Trophoblast cell (in vitro differentiated cells and primary cell): ENCODE results near the gene ZNF470.
A peak's percentile ranks its signal among the peaks of the same experiment; 100 is the strongest.

Source experiments
- DNase-seq, 2 donors: peaks; one replicate each; pipeline ENCODE4 v3.0.0-alpha.2; 2016
- H2AFZ ChIP-seq: 2 replicates; pipeline ENCODE4 v1.6.1; 2013; ENCODE audit warnings: low read length, moderate library complexity, mild to moderate bottlenecking; ENCODE audit not compliant: insufficient read depth, poor library complexity
- H2AK5ac ChIP-seq: 2 replicates; pipeline ENCODE4 v1.6.1; 2013; ENCODE audit warnings: mild to moderate bottlenecking, low read length
- H2BK120ac ChIP-seq: 2 replicates; pipeline ENCODE4 v1.6.1; 2013; ENCODE audit warnings: low read length, mild to moderate bottlenecking, moderate library complexity; ENCODE audit not compliant: insufficient read depth, poor library complexity
- H2BK12ac ChIP-seq: 2 replicates; pipeline ENCODE4 v1.6.1; 2013; ENCODE audit warnings: mild to moderate bottlenecking, low read length, moderate library complexity
- H2BK5ac ChIP-seq: 2 replicates; pipeline ENCODE4 v1.6.1; 2013; ENCODE audit warnings: low read length, low read depth, moderate library complexity, mild to moderate bottlenecking; ENCODE audit not compliant: poor library complexity
- H3K14ac ChIP-seq: 2 replicates; pipeline ENCODE4 v1.6.1; 2013; ENCODE audit warnings: mild to moderate bottlenecking, low read length
- H3K18ac ChIP-seq: 2 replicates; pipeline ENCODE4 v1.6.1; 2013; ENCODE audit warnings: mild to moderate bottlenecking, low read length
- H3K23ac ChIP-seq: 2 replicates; pipeline ENCODE4 v1.6.1; 2013; ENCODE audit warnings: low read length
- H3K27ac ChIP-seq: 2 replicates; pipeline ENCODE4 v1.5.1; 2013; ENCODE audit warnings: low read depth, mild to moderate bottlenecking, inconsistent platforms, low read length, moderate library complexity
- H3K27me3 ChIP-seq: 2 replicates; pipeline ENCODE4 v1.6.1; 2013; ENCODE audit warnings: inconsistent platforms, mild to moderate bottlenecking, low read length, moderate library complexity; ENCODE audit not compliant: insufficient read depth
- H3K36me3 ChIP-seq, 2 experiments: 1 replicate in 1 of 2; 2 replicates in 1 of 2; pipeline ENCODE4 v1.6.1; 2013; ENCODE audit warnings: low read length in 2 of 2, mild to moderate bottlenecking in 2 of 2, moderate library complexity in 1 of 2; ENCODE audit not compliant: insufficient read depth in 2 of 2, control insufficient read depth in 1 of 2
- H3K4ac ChIP-seq: 2 replicates; pipeline ENCODE4 v1.6.1; 2013; ENCODE audit warnings: low read depth, mild to moderate bottlenecking, low read length, moderate library complexity
- H3K4me1 ChIP-seq, 2 experiments: 1 replicate in 1 of 2; 2 replicates in 1 of 2; pipeline ENCODE4 v1.6.1; 2013; ENCODE audit warnings: low read length in 2 of 2, mild to moderate bottlenecking in 2 of 2, moderate library complexity in 1 of 2; ENCODE audit not compliant: insufficient read depth in 2 of 2, control insufficient read depth in 1 of 2
- H3K4me2 ChIP-seq: 2 replicates; pipeline ENCODE4 v1.6.1; 2013; ENCODE audit warnings: inconsistent platforms, mild to moderate bottlenecking, low read length, moderate library complexity
- H3K4me3 ChIP-seq: 2 replicates; pipeline ENCODE4 v1.5.1; 2013; ENCODE audit warnings: mild to moderate bottlenecking, low read depth, low read length, inconsistent platforms
- H3K79me1 ChIP-seq: one replicate; pipeline ENCODE4 v1.6.1; 2013; ENCODE audit warnings: low read length
- H3K79me2 ChIP-seq: 2 replicates; pipeline ENCODE4 v1.6.1; 2013; ENCODE audit warnings: low read length, mild to moderate bottlenecking; ENCODE audit not compliant: control insufficient read depth, insufficient read depth, poor library complexity
- H3K9ac ChIP-seq: 2 replicates; pipeline ENCODE4 v1.6.1; 2013; ENCODE audit warnings: mild to moderate bottlenecking, low read length
- H3K9me3 ChIP-seq: 2 replicates; pipeline ENCODE4 v1.6.1; 2013; ENCODE audit warnings: low read depth, mild to moderate bottlenecking, control low read depth, inconsistent platforms, low read length; ENCODE audit not compliant: insufficient read depth
- H4K12ac ChIP-seq: 2 replicates; pipeline ENCODE4 v1.6.1; 2013; ENCODE audit warnings: low read depth, mild to moderate bottlenecking, low read length, moderate library complexity
- H4K8ac ChIP-seq: 2 replicates; pipeline ENCODE4 v1.6.1; 2013; ENCODE audit warnings: low read depth, mild to moderate bottlenecking, low read length, moderate library complexity
- H4K91ac ChIP-seq: one replicate; pipeline ENCODE4 v1.6.1; 2013; ENCODE audit warnings: low read depth, mild to moderate bottlenecking, low read length, moderate library complexity
- WGBS: extraction: QIAGEN DNeasy Blood & Tissue Kit; methylation state at CpG from one replicate; pipeline ENCODE4 v1.1.7; 2013; ENCODE audit warnings: missing lambda C conversion rate; ENCODE audit not compliant: insufficient read length, insufficient coverage; ENCODE audit errors: extremely low coverage; 5-methylcytosine and 5-hydroxymethylcytosine counted together

The ZNF470 gene

DNA sequence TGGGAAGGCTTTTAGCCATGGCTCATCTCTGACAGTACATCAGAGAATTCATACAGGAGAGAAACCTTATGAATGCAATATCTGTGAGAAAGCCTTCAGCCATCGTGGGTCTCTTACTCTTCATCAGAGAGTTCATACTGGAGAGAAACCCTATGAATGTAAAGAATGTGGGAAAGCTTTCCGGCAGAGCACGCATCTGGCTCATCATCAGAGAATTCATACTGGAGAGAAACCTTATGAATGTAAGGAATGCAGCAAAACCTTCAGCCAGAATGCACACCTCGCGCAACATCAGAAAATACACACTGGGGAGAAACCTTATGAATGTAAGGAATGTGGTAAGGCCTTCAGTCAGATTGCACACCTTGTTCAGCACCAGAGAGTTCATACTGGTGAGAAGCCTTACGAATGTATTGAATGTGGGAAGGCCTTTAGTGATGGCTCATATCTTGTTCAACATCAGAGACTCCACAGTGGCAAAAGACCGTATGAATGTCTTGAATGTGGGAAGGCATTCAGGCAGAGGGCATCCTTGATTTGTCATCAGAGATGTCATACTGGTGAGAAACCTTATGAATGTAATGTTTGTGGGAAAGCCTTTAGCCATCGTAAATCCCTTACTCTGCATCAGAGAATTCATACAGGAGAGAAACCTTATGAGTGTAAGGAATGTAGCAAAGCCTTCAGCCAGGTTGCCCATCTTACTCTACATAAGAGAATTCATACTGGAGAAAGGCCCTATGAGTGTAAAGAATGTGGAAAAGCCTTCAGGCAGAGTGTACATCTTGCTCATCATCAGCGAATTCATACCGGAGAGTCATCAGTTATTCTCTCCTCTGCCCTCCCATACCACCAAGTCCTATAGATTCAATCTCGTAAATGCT, 10.7 kb downstream of the ZNF470 start:
- H3K23ac ChIP-seq: no peak overlapping the region

DNA sequence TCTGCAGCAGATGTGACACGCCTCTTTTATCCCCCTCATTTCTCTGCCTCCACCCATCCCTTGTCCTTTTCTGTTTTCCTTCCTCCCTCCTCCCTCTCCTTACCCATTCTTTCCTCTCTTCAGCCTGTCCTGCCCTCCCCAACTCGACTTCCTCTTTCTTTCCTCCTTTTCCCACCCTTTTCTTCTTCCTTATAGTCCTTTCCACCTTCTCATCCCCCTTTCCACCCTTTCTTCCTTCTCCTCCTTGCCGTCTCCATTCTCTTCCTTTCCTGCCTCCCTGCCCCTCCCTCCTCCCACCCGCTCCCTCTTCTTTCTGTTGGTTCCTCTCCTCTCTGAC, 27.1 kb downstream of the ZNF470 start:
- Histone ChIP-seq H3K23ac (no peak overlapping the region), H3K9me3 (peaks cover 10% of the 10 kb centered on the region), H3K79me2 (peaks cover 5% of the 10 kb centered on the region), H3K14ac (no peak overlapping the region), H3K36me3 (peaks cover 0 to 3% of the 10 kb centered on the region in 2 experiments), H3K18ac (no peak overlapping the region), H2AK5ac (no peak overlapping the region), H2BK120ac (no peak overlapping the region), H3K9ac (no peak overlapping the region), H3K79me1 (peaks cover 4% of the 10 kb centered on the region), H4K8ac (peak overlapping the region; percentile 70), H2BK12ac (no peak overlapping the region), H2AFZ (peak overlapping the region; percentile 80), H3K27me3 (no peaks in the 10 kb centered on the region), H3K4ac (no peak overlapping the region), H4K91ac (no peak overlapping the region), H3K27ac (no peak overlapping the region), H3K4me1 (peaks cover 10 to 11% of the 10 kb centered on the region in 2 experiments), H2BK5ac (no peak overlapping the region), H4K12ac (peak overlapping the region; percentile 36), H3K4me3 (no peak overlapping the region), H3K4me2 (no peak overlapping the region)
- WGBS: 100% methylated on average over 1 of the region's 4 CpGs
- DNase-seq: no peak

More for the DNA sequence above, 10.7 kb downstream of the ZNF470 start:
- Histone ChIP-seq H3K9ac (no peak overlapping the region), H4K91ac (no peak overlapping the region), H2BK120ac (no peak overlapping the region), H3K9me3 (peaks cover 12% of the 10 kb centered on the region), H3K18ac (no peak overlapping the region), H3K4me1 (no peaks in the 10 kb centered on the region), H2BK12ac (no peak overlapping the region), H3K14ac (no peak overlapping the region), H4K8ac (no peak overlapping the region), H4K12ac (no peak overlapping the region), H2BK5ac (no peak overlapping the region), H3K4ac (no peak overlapping the region), H2AK5ac (no peak overlapping the region), H2AFZ (no peak overlapping the region), H3K4me2 (no peak overlapping the region), H3K36me3 (peaks cover 0 to 5% of the 10 kb centered on the region in 2 experiments), H3K4me3 (no peak overlapping the region), H3K27me3 (no peaks in the 10 kb centered on the region), H3K79me1 (no peaks in the 10 kb centered on the region), H3K27ac (no peak overlapping the region), H3K79me2 (no peaks in the 10 kb centered on the region)
- peak in 1 of 2 donors; percentile 2 for DNase-seq
- WGBS: no CpG with 5 or more reads among the region's 11 CpGs

DNA sequence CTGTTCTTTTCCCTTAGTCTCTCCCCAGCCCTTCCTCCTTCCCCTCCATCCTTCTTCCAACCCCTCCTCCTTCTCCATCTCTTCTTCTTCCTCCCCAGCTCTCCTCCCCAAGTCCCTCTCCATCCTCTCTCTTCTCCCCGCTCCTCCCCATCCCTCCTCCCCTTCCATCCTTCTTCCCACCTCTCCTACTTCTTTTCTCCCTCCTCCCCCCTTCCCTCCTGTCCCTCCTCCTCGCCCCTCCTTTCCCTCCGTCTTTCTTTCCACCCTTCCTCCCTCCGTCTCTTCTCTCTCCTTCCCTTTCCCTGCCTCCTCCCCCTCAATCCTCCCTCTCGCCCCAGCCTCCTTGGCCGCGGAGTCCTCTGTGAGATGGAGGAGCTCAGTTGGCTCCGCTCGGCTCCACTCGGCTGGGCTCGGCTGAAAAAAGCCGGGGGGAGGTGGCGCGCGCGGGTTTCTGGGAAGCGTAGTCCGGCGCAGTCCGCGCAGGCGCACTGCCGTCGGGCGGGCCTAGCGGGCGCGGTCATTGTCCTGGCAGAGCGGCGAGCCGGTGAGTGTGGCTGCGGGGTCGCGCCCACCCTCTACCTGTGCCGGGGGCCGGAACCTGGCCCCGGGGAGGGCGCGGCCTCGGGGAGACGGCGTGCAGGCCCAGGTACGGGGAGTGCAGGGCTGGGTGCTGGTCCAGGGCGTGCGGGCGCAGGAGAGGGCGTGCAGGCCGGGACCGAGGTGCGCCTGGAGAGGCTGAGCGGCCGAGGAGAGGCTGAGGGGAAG, 27.7 kb downstream of the ZNF470 start, which contains the start of gene ZNF71:
Gene ZNF71, plus strand, starts transcription at position 520 of the 765 bp plus-strand sequence. CDS start 6,257 bp downstream, outside the sequence.
- Histone ChIP-seq H3K4me1 (peaks cover 10 to 11% of the 10 kb centered on the region in 2 experiments), H3K4ac (peak within 1 kb of the TSS; percentile 35), H4K8ac (peak within 1 kb of the TSS; percentile 78), H4K91ac (peak within 1 kb of the TSS; percentile 57), H3K23ac (no peak within 1 kb of the TSS), H3K18ac (peak within 1 kb of the TSS; percentile 47), H3K4me3 (peak within 1 kb of the TSS; percentile 96), H3K14ac (peak within 1 kb of the TSS; percentile 85), H2BK12ac (no peak within 1 kb of the TSS), H3K79me1 (peaks cover 4% of the 10 kb centered on the region), H2BK5ac (peak within 1 kb of the TSS; percentile 1), H2AFZ (peak within 1 kb of the TSS; percentile 80), H2AK5ac (peak within 1 kb of the TSS; percentile 26), H3K9me3 (peaks cover 4% of the 10 kb centered on the region), H3K4me2 (peak within 1 kb of the TSS; percentile 78), H2BK120ac (peak within 1 kb of the TSS; percentile 16), H4K12ac (peak within 1 kb of the TSS; percentile 49), H3K27ac (no peak within 1 kb of the TSS), H3K36me3 (peaks cover 0 to 3% of the 10 kb centered on the region in 2 experiments), H3K9ac (peak within 1 kb of the TSS; percentile 76), H3K27me3 (no peaks in the 10 kb centered on the region), H3K79me2 (peaks cover 5% of the 10 kb centered on the region)
- DNase-seq: peak; percentile 75 to 88
- 100% methylated on average over 1 of the region's 52 CpGs for WGBS

DNA sequence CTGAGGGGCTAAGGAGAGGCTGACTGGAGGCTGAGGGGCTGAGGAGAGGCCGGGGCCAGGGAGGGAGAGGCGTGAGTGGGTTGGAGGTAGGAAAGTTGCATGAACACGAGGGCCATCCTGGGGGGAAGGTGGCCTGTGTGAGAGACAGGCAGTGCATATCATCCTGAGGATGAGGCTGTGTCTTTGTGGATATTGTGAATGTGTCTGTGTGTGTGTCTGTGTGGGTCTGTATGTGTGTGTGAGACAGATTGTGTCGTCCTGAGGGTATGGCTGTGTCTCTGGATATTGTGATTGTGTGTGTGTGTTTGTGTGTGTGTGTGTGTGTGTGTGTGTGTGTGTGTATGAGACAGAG, 28.3 kb downstream of the ZNF470 start:
- Histone ChIP-seq H3K79me2 (peaks cover 5% of the 10 kb centered on the region), H3K14ac (peak overlapping the region; percentile 85), H3K27ac (no peak overlapping the region), H3K23ac (no peak overlapping the region), H3K18ac (peak overlapping the region; percentile 47), H3K9me3 (no peaks in the 10 kb centered on the region), H3K79me1 (peaks cover 4% of the 10 kb centered on the region), H3K4me2 (peak overlapping the region; percentile 78), H2BK12ac (no peak overlapping the region), H2BK120ac (peak overlapping the region; percentile 16), H4K8ac (peak overlapping the region; percentile 78), H4K12ac (peak overlapping the region; percentile 49), H3K4me1 (peaks cover 10 to 11% of the 10 kb centered on the region in 2 experiments), H2AK5ac (peak overlapping the region; percentile 26), H3K36me3 (peaks cover 0 to 3% of the 10 kb centered on the region in 2 experiments), H3K9ac (peak overlapping the region; percentile 76), H2BK5ac (peak overlapping the region; percentile 1), H2AFZ (peak overlapping the region; percentile 46), H3K4ac (peak overlapping the region; percentile 35), H3K4me3 (peak overlapping the region; percentile 96), H3K27me3 (no peaks in the 10 kb centered on the region), H4K91ac (peak overlapping the region; percentile 57)
- WGBS: no CpG with 5 or more reads among the region's 4 CpGs
- DNase-seq: no peak
